Mammary epithelial cell (primary cell): ENCODE measurements around the gene KLHL5.

Source experiments
- CTCF ChIP-seq, 2 donors: IDR thresholded peaks in 1 of 2; conservative IDR thresholded peaks in 1 of 2; 2 replicates each; pipeline ENCODE4 v1.5.1; 2011 to 2012; ENCODE audit warnings: inconsistent platforms in 2 of 2, low read length in 2 of 2, mild to moderate bottlenecking in 2 of 2, control low read depth in 1 of 2, low read depth in 1 of 2; ENCODE audit not compliant: insufficient read depth in 1 of 2; ENCODE audit errors: extremely low read depth in 1 of 2
- EZH2 ChIP-seq: IDR thresholded peaks from 2 replicates; pipeline ENCODE4 v1.6.1; 2012; ENCODE audit warnings: low read length, inconsistent platforms, borderline replicate concordance

- TF ChIP-seq CTCF (conservative IDR thresholded peaks at IDR 0.05 in 1 of 2, IDR thresholded peaks at IDR 0.05 in 1 of 2; ENCODE audit: extremely low read depth in 1 of 2, insufficient read depth in 1 of 2, low read depth in 1 of 2, low read length in 2 of 2), result no peak
- no peak for TF ChIP-seq EZH2
Observed at GRCh38 chr4:39025552-39026085, 36.4 kb upstream of the KLHL5 start.
